Measurements from ENCODE around the gene TOP1. TPM values are rescaled to one million over a fixed set of nuclear protein-coding genes. Genes with fewer than 3 reads are reported as not detected.
A peak's percentile ranks its signal among the peaks of the same experiment; 100 is the strongest.

TOP1 gene
- polyA plus RNA-seq, 2 of the 4 experiments (the other 2 are of a cell fraction), result 20.8 to 70.6 TPM

DNA sequence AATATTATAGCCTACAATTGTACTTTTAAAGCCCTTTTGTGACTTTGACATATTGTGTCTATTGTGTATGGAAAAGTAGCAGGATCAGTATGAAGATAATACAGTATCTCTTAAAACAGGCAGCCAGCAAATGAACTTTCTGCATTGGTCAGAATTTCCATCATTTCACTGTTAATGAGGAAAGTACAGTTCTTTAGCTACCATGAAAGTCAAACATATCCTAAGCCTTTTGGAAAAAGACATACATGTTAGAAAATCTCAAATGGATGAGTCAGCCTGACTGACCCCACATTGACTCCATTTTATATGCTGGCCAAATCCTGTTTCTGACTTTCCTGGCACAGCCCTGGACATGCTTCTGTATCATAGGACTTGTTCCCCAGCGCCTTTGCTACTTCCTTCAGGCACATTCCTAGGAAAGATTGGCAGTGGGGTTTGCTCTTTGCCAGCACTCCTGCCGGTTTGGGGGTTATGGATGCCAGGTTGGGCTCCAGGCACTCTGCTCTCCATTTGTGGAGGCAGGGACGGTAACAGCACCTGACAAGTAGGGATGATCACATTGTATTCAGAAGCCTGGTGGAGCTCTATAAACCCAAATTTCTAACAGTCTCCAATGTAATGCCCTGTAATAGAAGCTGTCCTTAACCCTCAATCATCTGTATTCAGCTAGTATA is 43.7 kb downstream of the TOP1 start:
- ATAC-seq (peak in 1 of 2 experiments; percentile 70; a peak in 3 of 6 replicates), FAIRE-seq (no peak), DNase-seq (ENCODE audit: low read depth in 1 of 2, low spot score in 1 of 2) (no peak)
- Histone ChIP-seq H3K4me1 (peaks cover 33% of the 10 kb centered on the region), H3K4me2 (peak overlapping the region; percentile 12; the same call in 2 of the 3 replicates), H3K27ac (peak overlapping the region in 1 of 2 experiments; percentile 42; a peak in 1 of 6 replicates), H3K9me3 (no peaks in the 10 kb centered on the region), H3K4me3 (no peak overlapping the region)
- ChIA-PET POLR2A (no interaction called here), CTCF (interaction anchor here (1.2 to 4.1 kb wide), 3 partner anchors 23 to 81 kb away, joined by 3 to 29 read pairs (median 7); no protein-coding TSS in a partner anchor)
- TF ChIP-seq FOSL2 (IDR thresholded peaks at IDR 0.05) (no peak), FOSL2 (CRISPR knock-in tag; IDR thresholded peaks at IDR 0.05) (0 out of 2 replicates have a peak, but pooled peaks have one; percentile 17), CBX2 (IDR thresholded peaks at IDR 0.05; ENCODE audit: borderline replicate concordance, low read depth) (no peak)
- 57% methylated on average over 3 of the region's 3 CpGs for WGBS (ENCODE audit: missing lambda C conversion rate)

DNA sequence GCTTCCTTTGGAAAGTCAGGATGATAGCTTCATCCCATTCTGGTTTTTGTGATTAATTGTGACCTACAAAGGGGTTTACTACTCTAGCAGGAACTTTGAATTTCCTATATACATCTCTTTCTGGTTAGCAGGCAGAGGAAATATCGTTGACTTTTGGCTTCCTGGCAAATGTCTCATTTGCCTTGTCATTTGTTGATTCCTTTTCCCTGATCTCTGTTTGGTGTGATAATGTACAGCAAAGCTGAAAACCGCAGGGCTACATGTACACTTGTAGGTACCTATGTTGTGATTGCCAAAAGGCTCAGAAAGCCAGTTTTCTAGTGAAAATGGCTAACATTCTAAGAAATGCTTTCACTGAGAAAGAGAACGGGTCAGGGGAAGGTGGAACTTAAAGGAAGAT is 44.3 kb downstream of the TOP1 start:
- 71% methylated on average over 3 of the region's 3 CpGs for WGBS (ENCODE audit: missing lambda C conversion rate)
- Histone ChIP-seq H3K9me3 (no peaks in the 10 kb centered on the region), H3K4me2 (no peak overlapping the region), H3K4me1 (peaks cover 34% of the 10 kb centered on the region), H3K4me3 (no peak overlapping the region), H3K27ac (no peak overlapping the region)
- CTCF ChIA-PET, result interaction anchor here (0.7 to 4.1 kb wide), 6 partner anchors 16 to 265 kb away, joined by 3 to 29 read pairs (median 3); no protein-coding TSS in a partner anchor
- DNase-seq (ENCODE audit: low read depth in 1 of 2, low spot score in 1 of 2) (no peak), FAIRE-seq (no peak), ATAC-seq (no peak)
- POLR2A ChIA-PET, result no interaction called here
- TF ChIP-seq RNF2 (IDR thresholded peaks at IDR 0.05; ENCODE audit: borderline replicate concordance, low read depth) (no peak), HOXB13 (CRISPR knock-in tag; IDR thresholded peaks at IDR 0.05; ENCODE audit: low read depth) (no peak), E2F6 (IDR thresholded peaks at IDR 0.05; ENCODE audit: borderline replicate concordance, low read depth) (no peak), ZC3H11A (IDR thresholded peaks at IDR 0.05) (no peak), SMC3 (IDR thresholded peaks at IDR 0.05) (no peak), FOSL2 (IDR thresholded peaks at IDR 0.05) (no peak), FOSL2 (CRISPR knock-in tag; IDR thresholded peaks at IDR 0.05) (no peak), PBX3 (IDR thresholded peaks at IDR 0.05) (no peak), BHLHE40 (IDR thresholded peaks at IDR 0.05; ENCODE audit: low read depth, low read length) (no peak), HDAC2 (IDR thresholded peaks at IDR 0.05) (no peak), POLR2AphosphoS2 (conservative IDR thresholded peaks at IDR 0.05; ENCODE audit: low read length) (no peak), RCOR1 (IDR thresholded peaks at IDR 0.05; ENCODE audit: low read depth, low read length) (no peak), NR3C1 (IDR thresholded peaks at IDR 0.05) (no peak), CEBPB (IDR thresholded peaks at IDR 0.05) (no peak), RARB (CRISPR knock-in tag; IDR thresholded peaks at IDR 0.05) (no peak), MAZ (IDR thresholded peaks at IDR 0.05; ENCODE audit: borderline replicate concordance, low read depth, low read length) (no peak)
- TF ChIP-seq, protein P1, sequence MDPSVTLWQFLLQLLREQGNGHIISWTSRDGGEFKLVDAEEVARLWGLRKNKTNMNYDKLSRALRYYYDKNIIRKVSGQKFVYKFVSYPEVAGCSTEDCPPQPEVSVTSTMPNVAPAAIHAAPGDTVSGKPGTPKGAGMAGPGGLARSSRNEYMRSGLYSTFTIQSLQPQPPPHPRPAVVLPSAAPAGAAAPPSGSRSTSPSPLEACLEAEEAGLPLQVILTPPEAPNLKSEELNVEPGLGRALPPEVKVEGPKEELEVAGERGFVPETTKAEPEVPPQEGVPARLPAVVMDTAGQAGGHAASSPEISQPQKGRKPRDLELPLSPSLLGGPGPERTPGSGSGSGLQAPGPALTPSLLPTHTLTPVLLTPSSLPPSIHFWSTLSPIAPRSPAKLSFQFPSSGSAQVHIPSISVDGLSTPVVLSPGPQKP (IDR thresholded peaks at IDR 0.05; ENCODE audit: low read depth, low read length), result no peak

GRCh38 chr20:41074441-41074840 is 45.8 kb downstream of the TOP1 start:
- H3K4me1 ChIP-seq, result peaks cover 43% of the 10 kb centered on the region
- no peaks in the 10 kb centered on the region for H3K9me3 ChIP-seq
- TF ChIP-seq POLR2A (IDR thresholded peaks at IDR 0.05; ENCODE audit: low read length) (no peak), POLR2AphosphoS2 (conservative IDR thresholded peaks at IDR 0.05; ENCODE audit: low read length) (no peak), ESRRA (IDR thresholded peaks at IDR 0.05; ENCODE audit: borderline replicate concordance, low read length) (no peak)
- FAIRE-seq (no peak), DNase-seq (ENCODE audit: low read depth in 1 of 2, low spot score in 1 of 2) (no peak), ATAC-seq (no peak)
- no peak overlapping the region for H3K27ac ChIP-seq
- ChIA-PET POLR2A (no interaction called here), CTCF (interaction anchor here (0.6 to 4.1 kb wide), 6 partner anchors 12 to 111 kb away, joined by 3 to 29 read pairs (median 5); no protein-coding TSS in a partner anchor)
- no peak overlapping the region for H3K4me3 ChIP-seq
- no peak overlapping the region for H3K4me2 ChIP-seq

Data from A549 (cell line).